PFSK-1 (cell line): ENCODE measurements around the gene NR6A1.

ENCODE experiments used
- FOXP2 ChIP-seq: optimal IDR thresholded peaks from 2 replicates; pipeline ENCODE3; 2011; ENCODE audit warnings: borderline replicate concordance, control low read depth, inconsistent platforms; ENCODE audit not compliant: insufficient read depth; ENCODE audit errors: extremely low read length, extremely low read depth
- POLR2AphosphoS5 ChIP-seq: IDR thresholded peaks from 2 replicates; pipeline ENCODE4 v1.6.1; 2012; ENCODE audit warnings: low read depth, mild to moderate bottlenecking, control low read depth, low read length, moderate library complexity
- SIN3A ChIP-seq: IDR thresholded peaks from 2 replicates; pipeline ENCODE4 v1.6.1; 2012; ENCODE audit warnings: mild to moderate bottlenecking, low read length, moderate library complexity, borderline replicate concordance; ENCODE audit not compliant: insufficient read depth
- TAF1 ChIP-seq: IDR thresholded peaks from 2 replicates; pipeline ENCODE4 v1.6.1; 2012; ENCODE audit warnings: low read length, control low read depth, borderline replicate concordance; ENCODE audit not compliant: insufficient read depth

GRCh38 chr9:124758061-124758460 is 13.1 kb downstream of the NR6A1 start:
- TF ChIP-seq POLR2AphosphoS5 (no peak), SIN3A (no peak), TAF1 (no peak), FOXP2 (no peak)
